ENCODE data around the gene FOXA2.
"Not testable (repeated sequence)": the region's sequence is repeated elsewhere in the genome, so short reads cannot be mapped to it uniquely, and the experiment has no call there.

Gene FOXA2

DNA sequence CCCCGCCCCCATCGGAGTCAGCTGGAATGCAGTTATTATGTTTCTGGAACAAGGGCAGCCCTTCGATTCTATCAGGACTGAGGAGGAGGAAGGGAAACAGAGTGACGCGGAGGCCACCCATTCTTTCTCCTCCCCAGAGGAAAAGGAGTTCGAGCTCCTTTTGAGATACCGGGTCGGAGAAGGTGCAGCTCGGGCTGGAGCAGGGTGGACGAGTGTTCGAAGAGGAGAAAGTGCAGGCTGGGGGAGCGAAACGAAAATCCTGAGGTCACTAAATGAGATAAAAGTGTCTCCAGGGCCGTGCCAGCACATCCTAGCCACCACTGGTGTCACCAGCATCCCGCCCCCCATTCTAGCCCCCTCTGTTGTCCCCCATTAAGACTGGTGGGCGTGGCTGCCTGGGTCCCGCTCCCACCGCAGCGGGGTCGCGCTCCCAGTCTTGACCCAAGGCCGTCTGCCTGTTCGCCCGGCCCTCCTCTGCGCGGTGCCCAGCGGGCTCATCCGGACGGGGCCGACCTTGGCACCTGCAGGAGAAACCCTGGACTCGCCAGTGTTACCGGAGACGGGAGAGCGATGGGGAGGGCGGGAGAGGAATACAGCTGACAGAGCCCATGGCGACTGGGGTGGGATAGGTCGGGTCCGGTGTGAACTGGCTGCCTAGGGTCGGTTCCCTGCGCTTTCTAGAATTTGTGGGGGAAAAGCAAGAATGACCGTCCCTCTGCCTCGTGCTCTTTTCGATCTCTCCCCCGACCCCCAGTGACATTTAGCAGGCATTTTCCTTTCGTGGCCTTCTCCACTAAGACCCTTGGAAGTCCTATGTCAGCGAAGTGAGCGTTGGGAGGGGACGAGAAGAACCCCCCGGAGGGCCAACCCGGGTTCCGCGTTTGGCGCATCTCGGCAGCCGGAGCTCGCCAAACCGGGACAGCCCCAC, 16.2 kb downstream of the FOXA2 start:
- DNase-seq: no peak

DNA sequence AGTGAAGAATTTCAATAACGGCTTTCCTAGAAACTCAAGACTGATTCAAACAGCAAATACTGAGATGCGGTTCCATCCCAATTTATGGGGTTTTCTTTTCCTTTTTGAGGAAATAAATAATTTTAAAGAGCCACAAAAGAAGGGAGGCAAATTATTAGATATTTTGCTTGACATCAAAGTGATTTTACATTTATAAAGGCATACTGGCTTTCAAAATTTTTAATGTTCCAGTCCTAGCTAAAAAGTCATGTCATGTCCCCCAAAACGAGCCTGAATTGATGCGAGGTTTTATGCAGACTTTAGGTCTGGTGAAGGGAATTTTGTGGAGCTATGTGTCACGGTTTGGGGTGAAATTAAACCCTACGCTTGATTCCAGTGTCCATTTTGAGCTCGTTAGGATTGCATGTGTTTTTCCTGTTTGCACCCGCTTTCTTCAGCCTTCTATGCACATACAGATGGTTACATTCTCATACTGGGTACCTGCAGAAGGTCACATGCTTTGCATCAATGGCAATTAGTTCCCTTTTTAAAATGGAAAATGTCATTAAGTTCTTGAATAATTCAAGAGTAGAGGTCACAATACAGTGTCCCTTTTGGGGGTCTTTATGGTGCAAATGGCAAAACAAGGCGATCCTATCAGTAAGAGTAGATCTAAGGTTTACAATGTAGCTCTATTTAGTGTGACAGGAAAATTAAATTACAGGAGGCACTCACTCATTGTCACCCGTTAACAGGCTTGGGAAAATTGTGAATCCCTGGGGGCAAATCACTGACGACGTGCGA, 17.3 kb downstream of the FOXA2 start:
- DNase-seq: no peak

DNA sequence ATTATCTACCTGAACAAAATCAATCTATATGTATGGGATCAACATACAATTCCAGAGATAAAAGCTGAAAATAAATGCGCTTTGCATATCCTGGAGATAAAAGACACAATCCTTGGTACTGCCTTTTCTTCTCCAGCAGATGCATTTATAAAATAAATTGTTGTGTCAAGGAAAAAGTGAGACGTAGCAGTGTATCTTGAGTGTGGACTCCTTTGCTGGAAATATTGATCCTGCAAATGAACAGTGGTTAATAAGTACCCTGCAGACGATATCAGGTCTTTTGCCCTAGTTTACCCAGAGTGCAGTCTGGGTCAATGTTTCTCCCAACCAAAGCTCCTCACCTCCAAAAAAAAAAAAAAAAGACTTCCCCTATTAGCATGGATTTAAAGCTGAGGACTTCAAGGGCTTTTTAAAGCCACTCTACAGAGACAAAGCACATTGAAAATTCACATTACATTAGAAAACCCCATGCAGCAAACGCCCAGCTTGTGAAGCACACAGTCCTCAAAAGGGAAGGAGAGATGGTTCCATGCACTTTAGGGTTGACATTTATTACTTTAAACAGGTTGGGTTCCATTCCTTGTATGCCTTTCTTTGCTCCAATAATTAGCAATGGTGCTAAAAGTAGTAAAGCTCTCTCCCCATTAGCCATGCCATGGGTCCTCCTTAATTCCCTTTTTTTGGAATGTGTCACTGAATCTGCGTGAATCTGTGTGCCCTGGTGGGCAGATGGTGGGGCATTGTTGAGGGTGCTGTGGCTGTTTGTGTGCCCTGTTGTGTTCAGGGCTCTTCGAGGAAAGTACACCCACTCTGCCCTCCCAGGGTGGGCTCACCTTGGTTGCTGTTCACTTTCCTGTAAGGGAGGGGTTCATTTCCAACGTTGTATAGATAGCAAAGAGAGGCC, 21.1 kb downstream of the FOXA2 start:
- DNase-seq: no peak

DNA sequence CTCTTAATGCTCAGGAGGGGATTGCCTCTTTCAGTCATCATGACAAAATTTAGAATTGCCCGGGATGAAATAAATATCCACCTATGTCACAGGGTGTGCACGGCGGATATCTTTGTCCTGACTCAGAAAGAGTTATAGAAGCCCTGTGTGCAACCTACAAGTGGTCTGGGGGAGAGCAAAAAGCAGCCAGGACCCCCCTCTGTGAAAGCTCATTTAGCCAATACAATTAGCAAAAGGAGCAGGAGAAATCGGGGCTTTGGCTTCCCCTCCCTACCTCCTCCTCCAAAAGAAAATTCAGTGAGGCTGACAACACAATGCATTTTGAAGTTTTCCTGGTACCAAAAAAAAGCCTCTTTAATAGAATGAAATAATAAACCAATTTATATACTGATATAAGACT, 21.8 kb downstream of the FOXA2 start:
- DNase-seq: no peak

DNA sequence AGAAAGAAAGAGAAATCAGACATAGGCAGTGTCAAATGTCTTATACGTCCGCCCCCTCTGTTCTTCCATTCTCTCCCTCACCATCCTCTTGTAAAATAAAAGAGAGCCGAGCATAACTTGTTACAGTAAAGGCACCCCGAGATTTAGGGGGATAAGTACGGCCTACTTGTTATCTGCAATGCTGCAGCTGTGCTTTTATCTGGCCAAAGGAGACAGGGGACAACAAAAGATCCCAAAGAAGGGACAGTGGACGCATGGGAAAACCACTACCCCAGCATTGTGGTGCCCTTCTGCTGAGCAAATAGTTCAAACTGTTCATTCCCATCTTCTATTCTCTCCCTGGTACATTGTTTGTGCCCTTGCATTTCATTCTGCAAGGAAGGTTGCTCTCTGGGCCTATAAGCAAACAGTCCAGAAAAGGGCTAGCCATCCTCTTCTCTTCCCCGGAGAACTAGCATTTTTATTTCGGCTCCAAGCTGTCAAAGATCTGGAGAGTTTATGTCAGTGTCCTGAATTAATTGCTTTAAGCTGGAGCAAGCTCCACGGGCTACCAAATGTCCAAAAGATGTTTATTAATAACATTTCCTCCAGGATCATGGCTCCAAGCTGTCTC, 22.3 kb downstream of the FOXA2 start:
- DNase-seq: no peak

DNA sequence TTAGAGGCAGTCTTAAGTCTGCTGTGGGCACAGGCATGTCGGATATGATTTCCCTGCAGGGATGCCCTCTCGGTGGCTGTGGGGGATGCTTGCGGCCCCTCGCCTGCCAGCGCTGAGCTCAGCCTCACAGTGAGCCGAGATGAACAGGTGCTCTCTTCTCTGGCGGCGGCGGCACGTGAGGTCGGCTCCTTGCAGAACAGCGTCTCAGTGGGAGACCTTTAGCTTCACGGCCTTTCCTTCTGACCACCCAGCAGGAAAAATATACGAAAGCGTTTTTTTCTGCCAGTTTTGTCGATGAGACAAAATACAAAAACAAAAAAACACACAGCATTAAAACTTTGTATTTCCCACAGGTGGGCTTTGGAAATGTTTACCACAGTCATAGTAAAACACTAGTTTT, 23.6 kb downstream of the FOXA2 start:
- no peak for DNase-seq

DNA sequence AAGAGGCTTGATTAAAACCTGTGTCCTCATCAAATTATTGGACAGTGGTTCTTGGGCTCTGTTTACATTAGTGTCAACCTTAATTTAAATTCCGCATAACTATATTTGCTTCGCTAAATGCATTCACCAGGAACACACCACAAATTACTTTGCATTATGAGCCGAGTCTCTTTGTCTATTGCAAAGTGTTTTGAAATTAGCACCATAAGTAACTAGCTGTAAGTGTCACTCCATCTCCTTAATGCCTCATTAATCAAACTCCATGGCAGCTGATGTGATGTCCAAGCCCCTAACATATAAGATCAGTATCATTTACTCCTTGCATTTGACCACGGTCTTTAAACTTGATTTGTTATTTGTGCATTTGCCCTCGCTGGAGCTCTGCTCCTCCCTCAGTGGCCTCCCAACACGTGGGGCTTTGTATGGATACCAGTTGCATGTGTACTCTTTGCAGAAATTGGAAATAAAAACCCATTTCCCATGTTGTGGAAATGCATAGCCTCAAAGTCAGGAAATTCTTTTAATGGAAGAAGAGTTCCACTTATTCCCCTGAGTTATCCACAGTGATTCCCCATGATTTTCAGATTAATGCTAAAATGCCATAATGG, 24.6 kb downstream of the FOXA2 start:
- DNase-seq: no peak

DNA sequence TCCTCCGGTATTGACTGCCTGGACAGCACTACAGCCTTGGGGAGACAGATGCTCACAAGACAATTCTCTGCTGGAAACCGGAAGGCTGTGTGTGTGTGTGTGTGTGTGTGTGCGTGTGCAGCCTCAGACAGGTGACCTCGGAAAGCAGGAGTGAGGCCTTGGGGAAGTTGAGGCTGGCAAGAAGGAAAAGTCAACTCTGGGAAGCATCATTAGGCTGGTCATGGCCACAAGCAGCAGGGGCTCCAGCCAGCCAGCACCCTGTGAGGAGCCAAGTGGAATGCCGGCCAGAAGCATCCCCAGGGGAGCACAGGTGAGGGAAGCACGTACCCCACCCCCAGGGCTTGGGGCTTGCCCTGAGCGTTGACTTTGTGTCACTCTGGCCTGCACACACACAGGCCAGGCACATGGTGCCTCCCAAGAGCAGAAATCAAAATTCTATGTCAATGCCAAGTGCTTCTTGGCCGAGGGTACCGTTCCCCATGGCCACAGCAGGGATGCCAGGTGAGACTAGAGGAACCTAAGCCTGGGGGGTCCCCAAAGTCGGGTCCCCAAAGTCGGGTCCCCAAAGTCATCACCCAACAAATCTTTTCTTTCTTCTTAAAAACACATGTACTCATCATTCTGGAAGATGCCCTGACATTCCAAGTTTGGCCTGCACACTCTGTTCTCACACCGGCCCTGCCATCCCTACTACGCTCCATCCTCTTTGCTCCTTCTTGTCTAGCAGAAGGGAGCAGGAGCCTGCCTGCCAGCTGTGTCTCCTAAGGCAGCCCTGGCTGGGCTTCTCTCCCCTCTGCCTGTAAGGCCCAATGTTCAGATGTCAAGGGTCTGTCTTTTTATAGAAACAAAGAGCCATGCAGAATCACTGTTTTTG, 26.7 kb downstream of the FOXA2 start:
- DNase-seq: no peak

DNA sequence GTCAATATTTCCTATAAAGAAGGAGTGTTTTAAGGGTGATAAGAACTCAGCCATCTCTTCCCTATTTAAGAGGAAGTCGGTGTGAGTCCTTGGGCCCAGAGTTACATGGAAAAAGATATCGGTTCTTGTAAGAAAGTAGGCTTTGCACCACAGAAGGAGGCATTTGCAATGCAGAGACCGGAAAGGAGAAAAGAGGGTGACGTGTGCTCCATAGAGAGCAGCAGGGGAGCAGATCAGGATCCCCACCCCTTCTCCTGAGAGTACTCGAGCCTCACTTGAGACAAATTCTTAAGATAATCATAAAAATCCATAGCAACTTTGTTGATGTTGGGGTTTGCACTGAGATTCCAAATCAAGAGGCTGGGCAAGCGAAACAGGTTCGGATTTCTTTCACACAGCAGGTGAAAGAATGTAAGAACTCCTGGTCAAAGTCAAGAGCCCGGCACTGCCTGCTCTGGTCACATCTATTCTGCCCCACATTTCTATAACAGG, 27.8 kb downstream of the FOXA2 start:
- DNase-seq: no peak

DNA sequence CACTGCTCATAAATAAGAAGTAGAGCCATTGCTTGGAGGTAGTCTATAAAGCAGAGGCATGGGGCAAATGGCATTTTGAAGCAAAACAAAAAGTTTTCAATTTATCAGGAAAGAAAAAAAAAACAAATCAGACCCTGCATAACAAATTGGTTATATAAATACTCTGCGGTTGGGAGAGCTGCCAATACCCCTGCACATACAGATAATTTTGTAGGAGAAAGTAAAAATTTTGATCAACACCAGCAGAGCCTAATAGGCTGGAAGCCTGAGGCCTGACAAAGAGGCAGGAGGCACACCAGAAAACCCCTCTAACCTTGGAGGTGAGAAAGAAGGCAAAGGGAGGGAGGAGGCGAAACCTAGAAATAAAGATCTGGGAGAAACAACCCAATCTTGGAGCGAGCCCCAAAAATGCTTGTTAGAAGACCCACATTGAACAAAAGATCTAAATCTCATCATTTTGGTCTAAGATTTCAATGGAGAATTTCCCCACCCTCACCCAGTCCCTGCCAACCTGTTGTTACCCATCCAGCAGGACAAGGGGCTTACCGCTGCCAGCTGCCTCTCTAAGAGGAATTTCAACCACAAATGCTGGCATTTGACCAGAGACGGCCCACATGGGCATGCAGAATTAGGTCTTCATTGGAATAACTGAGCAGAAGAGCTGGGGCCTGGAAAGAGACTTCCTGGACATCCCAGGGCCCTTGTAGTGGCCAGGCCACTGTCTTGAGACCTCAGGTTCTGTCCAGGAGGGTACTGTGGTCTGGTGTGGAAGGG, 28.4 kb downstream of the FOXA2 start:
- no peak for DNase-seq

DNA sequence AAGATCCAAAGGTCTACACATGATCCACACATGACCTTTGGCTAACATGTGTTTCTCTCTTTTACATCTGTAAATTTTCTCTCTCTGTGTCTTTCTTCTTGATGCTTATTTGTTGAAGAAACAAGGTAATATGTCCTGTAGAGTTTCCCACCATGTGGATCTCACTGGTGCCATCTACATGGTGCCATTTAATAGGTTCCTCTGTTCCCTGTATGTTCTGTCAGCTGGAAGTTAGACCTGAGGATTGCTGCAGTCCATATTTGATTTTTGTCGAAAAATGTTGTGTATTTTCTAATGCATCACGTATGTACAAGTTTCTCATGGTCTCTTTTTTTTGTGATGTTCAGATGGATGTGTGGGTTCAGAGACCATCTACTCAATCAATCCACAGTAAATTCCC, 30.0 kb downstream of the FOXA2 start:
- DNase-seq: no peak

DNA sequence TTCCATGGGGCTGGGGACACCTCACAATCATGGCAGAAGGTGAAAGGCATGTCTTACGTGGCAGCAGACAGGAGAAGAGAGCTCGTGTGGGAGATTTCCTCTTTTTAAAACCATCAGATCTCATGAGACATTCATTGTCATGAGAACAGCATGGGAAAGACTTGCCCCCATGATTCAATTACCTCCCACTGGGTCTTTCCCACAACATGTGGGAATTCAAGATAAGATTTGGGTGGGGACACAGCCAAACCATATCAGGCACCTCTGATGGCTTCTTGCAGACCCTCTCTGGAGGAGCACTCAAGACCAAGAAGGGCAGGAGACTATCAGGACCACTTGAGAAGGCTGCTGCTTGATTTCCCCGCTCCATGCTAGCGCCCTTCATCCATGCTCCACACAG, 33.9 kb downstream of the FOXA2 start:
- not testable (repeated sequence) for DNase-seq

DNA sequence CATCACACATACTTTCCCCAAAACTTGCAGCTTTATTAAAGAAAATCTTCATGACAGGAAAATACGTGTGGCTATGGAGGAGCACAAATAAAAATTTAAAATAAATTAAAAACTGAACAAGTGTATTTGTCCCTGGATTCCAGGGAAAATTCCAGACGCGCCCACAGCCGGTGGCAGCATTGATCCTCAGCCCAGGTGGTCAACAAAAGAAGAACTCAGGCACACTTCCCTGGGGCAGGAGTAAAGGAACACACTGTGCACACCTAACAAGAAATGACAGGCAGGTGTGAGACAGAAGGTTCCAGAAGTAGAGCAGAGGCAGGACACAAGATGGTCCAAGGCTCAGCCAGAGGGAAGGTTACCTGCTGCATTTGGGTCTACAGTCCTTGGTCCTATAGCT, 36.3 kb downstream of the FOXA2 start:
- no peak for DNase-seq

DNA sequence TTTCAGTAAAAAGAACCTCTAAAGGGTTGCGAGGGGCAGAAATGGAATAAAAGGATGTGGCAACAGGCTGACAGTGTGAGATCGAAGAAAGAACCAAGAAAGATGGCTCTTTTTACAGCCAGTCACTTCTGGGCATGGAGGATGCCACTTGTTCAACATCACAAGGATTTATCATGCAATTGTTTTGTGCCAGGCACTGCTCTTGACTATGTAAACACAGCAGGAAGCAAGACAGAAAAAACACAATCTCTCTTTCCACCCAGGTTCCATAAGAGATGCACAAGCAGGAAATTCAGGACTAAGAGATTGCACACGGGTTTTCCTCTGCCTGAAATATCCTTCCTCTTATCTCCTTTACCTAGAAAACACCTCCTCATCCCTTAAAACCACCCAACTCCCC, 38.0 kb downstream of the FOXA2 start:
- no peak for DNase-seq

DNA sequence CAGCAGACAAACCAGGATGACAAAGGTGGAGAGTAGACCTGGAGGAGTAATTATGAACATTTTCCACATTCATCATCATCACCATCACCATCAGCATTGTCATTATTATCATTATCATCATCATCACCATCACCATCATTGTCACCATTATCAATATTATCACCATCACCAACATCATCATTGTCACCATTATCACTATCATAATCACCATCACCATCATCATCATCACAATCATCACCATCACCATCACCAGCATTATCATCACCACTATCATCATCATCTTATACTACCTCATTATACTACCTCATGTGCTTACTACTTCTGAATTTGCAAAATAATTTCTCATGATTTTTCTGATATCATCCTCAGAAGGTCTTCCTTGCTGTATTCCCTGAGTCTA, 39.3 kb downstream of the FOXA2 start:
- no peak for DNase-seq

DNA sequence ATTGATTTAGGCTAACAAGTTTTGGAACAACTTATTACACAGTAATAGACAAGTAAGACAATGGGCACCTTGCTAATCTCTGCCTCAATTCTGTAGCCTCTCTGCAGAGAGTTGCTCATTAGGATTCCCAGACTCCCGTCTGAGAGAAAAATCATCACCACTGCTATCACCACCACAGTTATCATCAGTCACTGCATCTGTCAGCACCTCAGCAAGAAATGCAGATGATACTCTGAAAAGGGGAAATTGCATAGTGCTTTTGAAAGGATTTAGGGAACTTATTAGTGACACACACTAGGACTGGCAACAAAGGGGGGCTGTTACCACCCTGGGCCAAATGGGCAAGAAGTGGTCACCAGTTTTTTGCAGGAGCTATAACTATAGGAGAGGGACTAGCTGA, 39.9 kb downstream of the FOXA2 start:
- no peak for DNase-seq

DNA sequence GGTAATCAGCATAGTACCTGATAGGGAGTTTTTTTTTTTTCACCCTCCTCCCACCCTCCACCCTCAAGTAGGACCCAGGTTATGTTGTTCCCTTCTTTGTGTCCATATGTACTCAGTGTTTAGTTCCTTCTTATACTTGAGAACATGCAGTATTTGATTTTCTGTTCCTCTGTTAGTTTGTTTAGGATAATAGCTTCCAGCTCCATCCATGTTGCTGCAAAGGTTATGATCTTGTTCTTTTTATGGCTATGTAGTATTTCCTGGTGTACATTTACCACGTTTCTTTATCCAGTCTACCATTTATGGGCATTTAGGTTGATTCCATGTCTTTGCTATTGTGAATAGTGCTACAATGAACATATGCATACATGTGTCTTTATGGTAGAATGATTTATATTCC, 41.9 kb downstream of the FOXA2 start:
- no peak for DNase-seq

DNA sequence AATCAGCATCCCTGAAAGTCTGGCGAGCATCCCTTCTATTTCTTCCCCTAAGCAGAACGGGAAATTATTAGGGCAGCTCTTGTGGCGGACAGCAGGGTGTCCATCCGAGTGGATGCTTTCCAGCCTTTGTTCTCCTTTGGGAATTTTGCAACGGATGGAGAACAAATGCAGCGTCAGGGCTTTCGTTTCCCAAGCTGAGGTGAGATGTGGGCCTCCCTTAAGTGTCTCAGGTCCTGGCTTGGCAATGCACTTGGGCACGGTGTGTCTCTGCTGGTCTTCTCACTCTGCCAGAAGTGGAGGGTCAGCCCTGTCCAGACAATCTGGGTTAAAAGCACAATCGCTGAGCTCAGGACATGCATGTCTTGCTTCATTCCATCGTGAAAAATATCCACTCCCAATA, 43.5 kb downstream of the FOXA2 start:
- DNase-seq: no peak

DNA sequence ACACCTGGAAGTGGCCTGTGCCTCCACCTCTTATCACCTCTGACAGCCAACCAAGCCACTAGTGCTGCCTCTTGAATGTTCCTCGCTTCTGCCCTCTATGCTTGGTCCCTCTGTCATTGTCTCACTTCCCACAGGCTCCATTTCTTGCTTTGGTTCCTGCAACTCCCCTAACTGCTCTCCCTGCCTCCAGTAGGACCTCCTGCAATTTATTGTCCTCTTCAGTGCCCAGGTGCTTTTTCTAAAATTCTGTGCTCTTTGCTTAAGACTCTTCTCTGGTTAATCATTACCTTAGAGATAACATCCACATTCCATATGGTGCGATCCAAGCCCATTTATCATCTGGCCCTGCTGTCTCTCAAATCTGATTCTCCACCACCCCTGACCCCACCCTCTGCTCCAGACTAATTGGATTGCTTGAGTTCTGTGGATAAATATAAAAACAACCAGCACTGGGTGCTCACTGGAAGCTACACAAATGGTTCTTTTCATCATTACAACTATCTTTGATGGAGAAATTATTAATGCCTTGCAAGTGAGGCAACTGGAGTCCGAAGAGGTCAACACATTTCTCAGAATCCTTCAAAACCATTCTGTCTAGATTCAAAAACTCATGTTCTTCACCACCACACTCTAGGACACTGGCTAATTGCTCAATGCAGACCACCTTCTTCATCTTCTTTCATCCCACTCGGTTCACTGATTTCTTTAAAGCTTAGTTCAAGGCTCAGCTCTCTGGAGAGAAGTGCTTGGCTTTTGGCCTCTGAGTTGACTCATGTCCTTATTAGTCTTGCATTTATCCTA, 47.2 kb downstream of the FOXA2 start:
- no peak for DNase-seq

All from activated CD4-positive, alpha-beta T cell treated with anti-CD3 and anti-CD28 coated beads for 1 hour (primary cell).